Measurements from ENCODE around the gene MOCS2.

Gene MOCS2

GRCh38 chr5:53052499-53052898 is 57.1 kb downstream of the MOCS2 start:
- no peak for DNase-seq (ENCODE audit: low read depth in 2 of 2, low spot score in 1 of 2)

DNA sequence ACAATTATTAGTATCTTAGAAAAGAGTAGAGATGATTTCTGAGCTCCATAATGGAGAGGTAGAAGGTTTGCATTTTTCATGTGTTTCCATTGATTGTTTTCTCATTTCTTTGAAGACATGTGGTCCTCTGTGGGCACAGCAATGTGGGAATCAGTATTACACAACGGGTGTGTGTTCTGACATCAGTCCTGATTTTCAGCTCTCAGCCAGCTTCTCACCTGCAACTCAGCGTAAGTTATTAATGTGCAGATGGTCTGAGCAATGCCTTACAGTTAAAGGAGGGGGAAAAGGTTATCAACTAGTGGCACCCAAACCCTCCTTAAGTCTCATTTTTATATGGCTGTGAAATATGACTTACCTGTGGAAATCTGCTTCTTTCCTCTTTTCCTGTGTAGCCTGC is 61.3 kb downstream of the MOCS2 start:
- no peak for DNase-seq (ENCODE audit: low read depth in 2 of 2, low spot score in 1 of 2)

Data from stimulated activated CD8-positive, alpha-beta memory T cell treated with anti-CD3 and anti-CD28 coated beads, Interleukin-4, amount 100 ng/mL, for 1 hour (primary cell).